HL-60 (cell line): Measurements from ENCODE around the gene MEG3.

Experiments used
- DNase-seq, 2 experiments: peaks; one replicate each; pipeline ENCODE4 v3.0.0-alpha.2; 2010 to 2020; ENCODE audit warnings: low read depth in 1 of 2, low spot score in 1 of 2
- H3K27ac ChIP-seq: fragments of 250-450 bp; sonication (Bioruptor Pico); replicated peaks from 2 replicates; pipeline ENCODE4 v1.5.1; 2020; ENCODE audit warnings: mild to moderate bottlenecking, moderate library complexity
- H3K27me3 ChIP-seq: fragments of 250-450 bp; sonication (Bioruptor Pico); 2 replicates; pipeline ENCODE4 v1.5.1; 2021; ENCODE audit warnings: mild to moderate bottlenecking, moderate library complexity; ENCODE audit not compliant: insufficient read depth, poor library complexity, severe bottlenecking
- H3K4me3 ChIP-seq: replicated peaks from 2 replicates; pipeline ENCODE4 v1.5.1; 2011; ENCODE audit warnings: mild to moderate bottlenecking, control low read depth, low read length; ENCODE audit not compliant: insufficient read depth
- CTCF ChIP-seq: IDR thresholded peaks from one replicate; pipeline ENCODE4 v1.5.1; 2011; ENCODE audit warnings: low read length, control low read depth, inconsistent platforms; ENCODE audit not compliant: insufficient read depth
- GABPA ChIP-seq: IDR thresholded peaks from 2 replicates; pipeline ENCODE4 v1.6.1; 2012; ENCODE audit warnings: low read depth
- POLR2AphosphoS5 ChIP-seq: IDR thresholded peaks from 2 replicates; pipeline ENCODE4 v1.6.1; 2012; ENCODE audit warnings: low read depth
- REST ChIP-seq: IDR thresholded peaks from 2 replicates; pipeline ENCODE4 v1.6.1; 2012; ENCODE audit warnings: low read depth; ENCODE audit not compliant: insufficient replicate concordance
- SPI1 ChIP-seq: IDR thresholded peaks from 2 replicates; pipeline ENCODE4 v1.6.1; 2012; ENCODE audit warnings: low read depth, mild to moderate bottlenecking, borderline replicate concordance

Gene MEG3

GRCh38 chr14:100862277-100862676, 36.4 kb downstream of the MEG3 start:
- no peak for DNase-seq
- TF ChIP-seq REST (no peak), SPI1 (no peak), CTCF (no peak), POLR2AphosphoS5 (no peak), GABPA (no peak)
- Histone ChIP-seq H3K27me3 (no peaks in the 10 kb centered on the region), H3K27ac (no peak overlapping the region), H3K4me3 (no peak overlapping the region)

GRCh38 chr14:100862793-100863192, 36.9 kb downstream of the MEG3 start:
- H3K27me3 ChIP-seq = no peaks in the 10 kb centered on the region
- TF ChIP-seq REST (no peak), CTCF (no peak)
- DNase-seq = no peak
- no peak overlapping the region for H3K27ac ChIP-seq
- no peak overlapping the region for H3K4me3 ChIP-seq

GRCh38 chr14:100864206-100864605, 38.3 kb downstream of the MEG3 start:
- TF ChIP-seq CTCF (no peak), POLR2AphosphoS5 (no peak), GABPA (no peak), REST (no peak), SPI1 (no peak)
- Histone ChIP-seq H3K4me3 (no peak overlapping the region), H3K27me3 (no peaks in the 10 kb centered on the region), H3K27ac (no peak overlapping the region)
- no peak for DNase-seq
